GM21786 (cell line): ENCODE data around the gene KRT79.
"Not testable (repeated sequence)": the region's sequence is repeated elsewhere in the genome, so short reads cannot be mapped to it uniquely, and the experiment has no call there.

Source experiments
- ATAC-seq: cut with Tn5 transposase; IDR thresholded peaks from one replicate; pipeline ENCODE4 v1.9.1; 2021; ENCODE audit not compliant: unreplicated experiment

The KRT79 gene

DNA sequence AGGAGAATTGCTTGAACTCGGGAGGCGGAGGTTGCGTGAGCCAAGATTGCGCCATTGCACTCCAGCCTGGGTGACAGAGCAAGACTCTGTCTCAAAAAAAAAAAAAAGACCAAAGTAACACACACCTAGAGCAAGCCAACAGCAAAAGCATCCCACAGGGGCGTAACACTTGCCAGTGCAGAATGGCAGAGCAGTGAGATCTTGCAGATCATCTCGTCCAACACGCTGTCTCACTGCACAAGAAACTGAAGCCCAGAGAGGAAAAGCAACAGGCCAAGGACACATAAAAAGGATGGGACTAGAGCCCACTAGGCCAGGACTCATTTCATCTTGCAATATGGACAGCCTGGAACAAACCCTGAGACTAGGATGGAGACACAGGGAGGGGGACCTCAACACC, 27.4 kb upstream of the KRT79 start:
- ATAC-seq, result no peak

DNA sequence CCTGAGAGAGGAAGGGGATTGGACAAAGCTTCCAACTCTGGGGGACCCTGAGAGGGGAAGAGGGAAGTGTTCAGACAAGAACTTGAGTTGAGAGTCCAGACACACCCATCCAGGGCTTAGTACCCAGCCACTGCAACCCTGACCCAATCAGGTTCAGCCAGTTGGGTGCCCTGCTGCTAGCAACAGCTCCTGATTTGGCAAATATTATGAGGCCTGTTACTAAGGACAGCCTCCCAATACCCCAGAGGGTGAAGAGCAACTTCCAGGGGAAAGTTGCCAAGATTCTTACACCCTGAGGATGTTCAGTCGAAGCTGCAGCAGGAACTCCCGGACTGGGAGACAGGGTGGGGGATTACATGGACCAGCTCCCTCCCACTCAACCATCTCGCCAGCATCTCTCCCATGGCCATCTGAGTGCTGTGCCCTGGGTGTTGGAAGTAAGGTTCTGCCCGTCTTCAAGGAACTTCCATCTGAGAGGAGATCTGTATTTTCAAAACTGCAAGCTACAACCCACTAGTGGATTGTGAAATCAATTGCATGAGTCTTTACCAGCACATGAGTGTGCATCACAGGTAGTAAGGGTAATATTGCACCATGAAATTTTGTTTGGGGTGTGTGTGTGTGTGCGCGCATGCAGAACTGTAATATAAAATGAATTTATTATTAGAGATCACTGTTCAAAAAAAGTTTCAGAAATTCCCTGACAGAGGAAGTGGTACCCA, 26.2 kb upstream of the KRT79 start:
- ATAC-seq, result no peak

DNA sequence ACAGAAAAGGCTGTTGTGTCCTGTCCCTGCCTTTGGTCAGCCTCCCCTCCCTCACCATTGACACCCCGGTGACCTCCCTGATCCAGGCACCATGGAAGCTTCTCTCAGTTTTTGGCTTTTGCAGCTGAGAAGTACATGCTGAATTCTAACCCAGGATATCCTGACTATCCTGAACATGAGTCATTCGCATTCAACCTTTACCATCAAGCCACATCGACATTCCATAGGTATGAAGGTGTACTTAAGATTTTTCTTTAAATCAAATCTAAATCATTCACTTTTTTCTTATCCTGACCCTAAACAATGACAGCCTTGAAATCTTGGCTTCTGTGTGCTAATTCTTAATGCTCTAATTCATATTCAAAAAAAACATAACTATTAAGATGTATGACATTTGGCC, 23.4 kb upstream of the KRT79 start:
- ATAC-seq, result no peak

DNA sequence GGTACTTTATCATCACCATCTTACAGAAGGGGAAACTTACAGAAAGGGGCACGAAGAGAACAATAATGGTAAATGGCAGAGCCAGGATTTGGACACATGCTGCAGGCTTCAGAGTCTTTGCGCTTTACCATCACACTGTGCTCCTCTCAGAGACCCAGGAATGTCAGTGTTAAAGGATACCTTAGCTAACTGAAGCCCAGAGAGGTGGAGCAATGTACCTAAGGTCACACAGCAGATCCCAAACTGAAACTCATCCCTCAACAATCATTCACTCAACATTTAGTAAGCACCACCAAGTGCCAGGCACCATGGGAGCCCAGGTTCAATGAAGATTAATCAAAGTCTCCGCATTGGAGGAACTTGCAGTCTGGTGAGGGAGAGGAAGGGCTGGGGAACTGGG, 22.7 kb upstream of the KRT79 start:
- no peak for ATAC-seq

DNA sequence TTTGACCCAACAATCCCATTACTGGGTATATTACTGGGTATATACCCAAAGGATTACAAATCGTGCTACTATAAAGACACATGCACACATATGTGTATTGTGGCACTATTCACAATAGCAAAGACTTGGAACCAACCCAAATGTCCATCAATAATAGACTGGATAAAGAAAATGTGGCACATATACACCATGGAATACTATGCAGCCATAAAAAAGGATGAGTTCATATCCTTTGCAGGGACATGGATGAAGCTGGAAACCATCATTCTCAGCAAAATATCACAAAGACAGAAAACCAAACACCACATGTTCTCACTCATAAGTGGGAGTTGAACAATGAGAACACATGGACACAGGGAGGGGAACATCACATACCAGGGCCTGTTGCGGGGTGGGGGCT, 22.0 kb upstream of the KRT79 start:
- ATAC-seq, result not testable (repeated sequence)

DNA sequence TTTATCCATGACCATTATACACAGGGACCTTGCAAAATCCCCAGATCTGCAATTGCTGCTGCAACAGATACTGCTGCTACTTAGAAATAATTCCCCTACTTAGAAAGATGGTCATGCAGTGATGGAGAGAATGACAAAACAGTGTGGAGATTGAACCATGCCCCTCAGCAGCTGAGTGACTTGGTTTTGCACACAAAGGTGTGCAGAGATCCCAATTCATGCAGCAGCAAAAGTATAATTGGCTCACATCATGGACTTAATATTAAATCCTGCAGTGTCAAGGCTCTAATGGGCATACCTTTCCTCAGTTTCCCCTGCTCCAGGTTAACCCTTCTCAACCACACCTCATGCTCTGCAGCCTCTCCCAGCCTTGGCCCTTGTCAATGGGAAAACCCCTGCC, 17.7 kb upstream of the KRT79 start:
- ATAC-seq, result no peak

DNA sequence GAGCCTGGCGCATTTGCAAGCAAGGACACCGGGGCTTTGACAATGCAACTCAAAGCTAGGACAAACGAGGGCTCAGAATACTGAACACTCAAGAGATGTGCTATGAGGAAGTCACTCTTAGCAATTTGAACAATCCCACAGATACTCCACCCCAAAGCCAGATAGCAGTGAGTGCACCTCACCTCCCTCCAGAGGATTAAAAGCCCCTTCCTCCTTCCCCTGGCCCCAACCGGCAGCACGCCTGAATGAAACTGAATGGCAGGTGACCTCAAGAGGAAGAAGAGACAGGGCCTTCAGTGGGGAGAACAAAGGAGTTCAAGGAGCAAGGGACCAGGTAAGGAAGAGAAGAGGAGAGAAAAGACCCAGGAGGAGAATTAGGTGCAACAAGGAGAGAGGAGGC, 16.6 kb upstream of the KRT79 start:
- ATAC-seq, result no peak

DNA sequence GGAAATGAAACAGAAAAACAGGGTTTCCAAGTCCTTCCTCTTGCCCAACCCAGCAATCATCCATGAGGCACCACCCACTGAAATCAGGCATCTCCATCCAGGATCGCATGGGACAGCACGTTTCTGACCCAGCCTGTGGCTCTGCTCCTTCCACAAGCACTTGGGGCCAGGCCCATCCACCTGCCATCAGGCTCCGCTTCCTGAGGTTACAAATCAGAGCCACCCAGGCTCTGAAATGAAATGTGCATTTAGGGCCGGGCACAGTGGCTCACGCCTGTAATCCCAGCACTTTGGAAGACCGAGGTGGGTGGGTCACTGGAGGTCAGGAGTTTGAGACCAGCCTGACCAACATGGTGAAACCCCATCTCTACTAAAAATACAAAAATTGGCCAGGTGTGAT, 15.4 kb upstream of the KRT79 start:
- no peak for ATAC-seq

DNA sequence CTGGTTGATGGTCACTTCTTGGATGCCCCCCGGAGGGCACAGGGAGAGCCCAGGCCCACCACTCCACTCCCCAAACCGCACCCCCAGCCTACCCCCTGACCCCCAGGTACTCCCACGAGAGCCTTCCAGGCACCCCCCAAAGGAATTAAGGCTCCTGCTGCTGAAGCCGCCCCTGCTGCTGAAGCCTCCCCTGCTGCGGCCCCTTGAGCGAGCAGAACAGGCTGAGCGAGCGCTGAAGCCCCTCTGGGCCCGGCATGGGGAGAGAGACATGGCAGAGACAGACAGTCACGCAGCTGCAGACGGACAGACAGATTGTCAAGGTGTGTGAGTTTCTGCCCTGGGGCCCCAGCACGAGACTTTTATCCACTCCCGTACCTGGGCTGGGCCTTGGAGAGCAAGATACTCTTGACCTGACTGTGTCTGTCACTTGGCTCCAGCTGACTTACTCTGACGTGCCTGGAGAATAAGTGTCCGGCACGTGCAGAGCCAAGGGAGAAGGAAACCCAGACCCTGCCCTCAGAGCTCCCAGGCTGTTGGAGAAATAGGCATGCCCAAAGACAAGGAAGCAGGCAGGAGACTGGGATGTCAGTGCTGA, 14.6 kb upstream of the KRT79 start, which contains the start of gene KRT78:
KRT78 (minus strand) TSS at position 334 of the 595 bp plus-strand sequence; CDS start at position 270, 64 bp downstream.
- no peak for ATAC-seq

DNA sequence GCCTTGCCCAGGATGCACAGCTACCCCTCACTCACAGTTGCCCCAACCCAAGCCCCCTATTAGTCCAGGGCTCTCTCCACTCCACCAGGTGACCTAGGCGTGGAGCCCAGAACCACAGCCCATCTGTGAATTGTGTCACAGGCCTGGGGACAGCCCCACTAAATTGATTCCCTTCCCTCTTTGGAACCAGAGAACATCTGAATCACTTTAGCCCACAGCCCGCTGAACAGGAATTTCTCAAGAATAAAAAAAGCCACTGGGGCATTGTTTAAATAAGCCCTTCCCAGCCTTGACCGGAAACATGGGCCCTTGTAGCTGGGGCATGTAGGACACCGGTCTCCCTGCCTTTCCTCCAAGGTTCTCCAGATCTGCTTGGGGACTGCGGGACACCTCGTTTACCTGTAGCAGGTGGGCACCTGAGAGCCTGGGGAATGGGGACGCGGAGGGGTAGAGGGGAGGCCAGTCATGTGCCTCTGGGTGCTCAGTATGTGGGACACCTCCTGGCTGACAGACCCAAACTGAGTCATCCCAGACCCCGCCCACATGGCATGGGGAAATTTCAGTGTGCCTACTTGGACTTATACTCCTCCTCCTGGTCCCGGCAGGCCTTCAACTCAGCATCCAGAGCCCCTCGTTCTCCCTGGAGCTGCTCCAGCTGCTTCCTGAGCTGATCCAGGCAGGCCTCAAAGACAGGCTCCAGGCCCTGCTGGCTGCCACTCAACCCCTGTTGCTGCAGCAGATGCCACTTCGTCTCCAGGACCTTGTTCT, 13.4 kb upstream of the KRT79 start:
- ATAC-seq, result no peak

DNA sequence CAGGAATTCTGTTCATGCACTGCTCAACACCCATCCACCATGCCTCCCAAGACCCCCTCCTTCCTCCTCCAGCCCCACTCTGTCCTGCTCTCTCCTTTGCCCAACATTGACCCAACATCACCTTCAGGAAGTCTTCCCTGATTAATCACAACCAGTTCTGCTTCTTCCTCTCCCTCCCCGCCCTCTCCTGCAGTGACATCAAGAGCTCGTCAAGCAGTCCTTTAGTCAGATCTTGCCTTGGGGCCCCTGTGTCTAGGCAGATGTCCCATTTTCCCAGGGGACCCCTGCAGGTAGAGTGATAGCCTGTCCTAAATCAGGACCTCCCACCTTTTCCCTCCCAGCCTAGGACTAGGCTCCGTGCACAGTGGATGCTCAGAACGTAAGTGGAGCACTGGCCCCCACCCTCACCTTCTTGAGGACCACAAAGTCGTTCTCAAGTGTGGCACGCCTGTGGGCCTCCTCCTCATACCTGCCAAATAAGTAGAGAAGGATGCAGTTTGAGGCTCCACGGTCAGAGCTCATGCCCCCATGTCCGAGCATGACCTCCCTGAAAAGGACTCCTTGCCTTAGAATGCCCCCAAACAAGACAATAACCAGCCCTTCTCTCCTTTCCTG, 12.4 kb upstream of the KRT79 start:
- ATAC-seq, result no peak

DNA sequence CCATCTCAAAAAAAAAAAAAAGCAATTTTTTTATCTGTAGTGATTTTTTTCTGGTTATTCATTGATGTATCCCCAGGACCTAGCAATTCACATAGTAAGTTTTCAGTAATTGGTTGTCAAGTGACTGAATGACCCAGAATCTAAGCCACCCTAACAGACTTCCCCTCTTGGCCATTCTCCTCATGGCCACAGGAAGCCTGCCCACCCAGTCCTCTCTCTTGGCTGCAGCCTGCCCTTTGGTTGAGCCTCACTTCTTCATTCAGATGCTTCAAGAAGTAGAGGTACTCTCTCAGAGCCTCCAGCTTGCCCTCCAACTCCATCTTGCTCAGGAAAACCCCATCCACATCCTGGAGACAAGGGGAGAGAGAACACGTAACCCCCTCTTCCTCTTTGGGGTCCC, 11.8 kb upstream of the KRT79 start:
- no peak for ATAC-seq

DNA sequence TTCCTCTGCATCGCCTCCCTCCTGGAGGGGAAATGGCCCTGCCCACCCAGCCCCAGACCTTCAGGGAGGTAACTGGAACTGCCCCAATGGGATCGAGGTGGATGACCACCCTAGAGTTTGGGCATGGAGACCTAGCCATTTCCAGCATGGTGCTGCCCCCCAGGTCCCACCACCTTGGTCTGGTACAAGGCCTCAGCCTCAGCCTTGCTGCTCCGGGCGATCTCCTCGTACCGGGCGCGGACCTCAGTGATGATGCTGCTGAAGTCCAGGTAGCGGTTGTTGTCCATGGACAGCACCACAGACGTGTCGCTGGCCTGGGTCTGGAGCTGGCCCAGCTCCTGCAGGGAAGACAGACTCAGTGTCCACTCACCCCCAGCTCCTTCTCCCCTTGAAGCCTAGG, 10.3 kb upstream of the KRT79 start:
- ATAC-seq, result no peak

DNA sequence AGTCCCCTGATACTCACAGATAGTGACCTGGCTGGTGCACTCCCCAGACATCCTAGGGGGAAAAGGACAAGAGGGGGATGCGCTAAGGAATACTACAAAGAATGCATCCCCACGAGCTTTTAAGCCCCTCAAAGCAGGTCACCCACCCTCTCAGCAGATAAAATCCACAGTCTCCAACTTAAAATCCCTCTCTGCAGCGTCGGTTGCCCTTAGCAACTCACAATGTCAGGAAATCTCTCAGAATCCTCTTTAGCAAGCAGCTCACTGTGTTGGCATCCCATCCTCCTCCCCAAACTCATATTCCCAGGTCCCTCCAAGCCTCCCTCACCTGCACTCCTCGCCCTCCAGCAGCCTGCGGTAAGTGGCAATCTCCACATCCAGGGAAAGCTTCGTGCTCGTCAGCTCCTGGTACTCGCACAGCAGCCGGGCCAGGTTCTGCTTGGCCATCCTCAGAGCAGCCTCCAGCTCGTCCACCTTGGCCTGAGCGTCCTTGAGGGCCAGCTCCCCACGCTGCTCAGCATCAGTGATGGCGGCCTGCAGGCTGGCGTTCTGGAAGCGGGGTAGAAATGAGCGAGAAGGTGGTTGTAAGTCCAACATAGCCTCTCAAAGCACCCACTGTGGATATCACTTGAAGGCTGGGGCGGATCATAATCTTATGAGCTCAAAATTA, 5.5 kb upstream of the KRT79 start:
- no peak for ATAC-seq

DNA sequence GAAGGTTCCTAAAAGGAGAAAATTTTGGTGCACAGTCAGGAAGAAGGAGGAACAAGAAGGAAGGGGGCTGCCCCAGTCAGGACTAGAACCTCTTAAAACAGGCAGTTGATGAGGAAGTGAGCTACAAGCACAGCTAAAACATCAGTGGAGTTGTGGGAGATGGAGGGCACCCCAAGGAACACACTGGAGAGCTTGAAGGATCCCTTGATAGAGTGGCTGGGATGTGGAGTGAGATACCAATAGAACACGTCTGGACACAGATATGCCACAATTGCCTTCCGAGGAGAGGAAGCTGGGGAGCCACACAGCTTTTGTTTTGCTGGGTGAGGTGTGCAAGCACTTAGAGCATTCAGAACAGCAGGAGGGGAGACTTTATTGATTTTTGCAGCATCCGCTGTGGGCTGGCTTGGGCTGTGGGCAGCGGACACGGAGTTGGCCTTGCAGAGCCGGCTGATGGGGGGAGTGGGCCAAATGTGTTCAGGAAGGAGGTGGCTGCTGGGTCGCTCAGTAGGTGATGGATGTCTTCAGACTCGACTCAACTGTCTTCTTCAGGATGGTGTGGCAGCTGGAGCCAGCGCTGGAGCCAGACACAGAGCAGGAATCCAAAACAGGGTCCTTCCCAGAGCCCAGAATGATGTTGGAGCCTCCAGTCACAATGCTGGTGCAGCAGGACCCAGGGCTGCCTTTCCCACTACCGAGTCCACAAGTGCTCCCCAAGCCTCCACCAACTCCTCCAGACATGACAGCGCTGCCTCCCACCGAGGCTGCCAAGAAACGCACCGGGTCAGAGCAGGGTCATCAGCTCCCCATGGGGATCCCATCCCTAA, 4.7 kb upstream of the KRT79 start:
- ATAC-seq, result no peak

DNA sequence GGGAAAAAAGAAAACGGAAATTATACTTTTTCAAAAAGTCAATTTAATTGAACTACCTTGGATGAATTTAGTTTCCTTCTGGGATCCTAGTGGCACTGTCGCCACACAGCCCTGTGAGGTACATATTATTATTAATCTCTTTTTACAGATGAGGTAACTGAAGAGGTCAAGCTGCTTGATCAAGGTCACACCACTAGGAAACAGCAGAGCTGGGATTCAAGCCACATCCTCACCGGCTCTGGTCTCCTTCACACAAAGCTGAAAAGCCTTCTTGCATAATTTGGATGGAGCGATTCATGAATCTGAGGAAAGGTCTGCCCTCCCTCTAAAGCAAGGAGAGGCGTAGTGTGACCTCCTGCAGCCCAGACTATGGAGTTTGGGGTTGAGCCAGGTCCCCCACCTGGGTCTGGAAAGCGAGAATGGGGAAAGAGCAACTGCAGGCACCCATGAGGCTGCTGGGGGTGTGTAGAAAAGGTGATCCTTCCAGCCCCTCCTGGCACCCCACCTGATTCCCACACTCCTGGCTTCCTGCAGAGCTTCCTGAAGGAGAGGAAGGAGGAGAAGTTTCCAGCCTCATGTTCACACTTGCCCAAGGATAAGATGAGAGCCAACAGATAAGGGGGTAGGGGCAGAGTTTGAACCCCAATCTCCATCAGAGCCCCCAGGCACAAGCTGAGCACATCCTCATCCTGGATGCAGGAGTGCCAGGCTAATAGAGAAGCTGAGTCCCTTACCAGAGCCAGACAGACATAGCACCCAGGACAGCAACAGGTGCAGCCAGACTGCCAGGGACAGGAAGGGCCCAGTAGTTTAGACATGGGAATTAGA, 3.9 kb upstream of the KRT79 start:
- no peak for ATAC-seq

DNA sequence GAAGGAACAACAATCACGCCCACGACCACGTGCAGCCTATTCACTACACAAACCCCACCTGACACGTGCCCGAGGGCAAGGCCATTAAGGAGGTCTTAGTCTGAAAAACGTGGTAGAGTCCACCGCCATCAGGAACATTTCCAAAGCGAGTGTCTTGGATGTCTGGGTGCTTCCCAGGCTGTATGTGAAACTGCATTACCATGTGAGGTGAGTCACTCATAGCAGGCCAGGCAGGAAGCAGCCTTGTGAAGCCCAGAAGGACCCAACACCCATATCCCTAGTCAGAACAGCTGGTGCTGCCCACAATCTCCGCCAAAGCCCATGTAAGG, 3.3 kb upstream of the KRT79 start:
- no peak for ATAC-seq

DNA sequence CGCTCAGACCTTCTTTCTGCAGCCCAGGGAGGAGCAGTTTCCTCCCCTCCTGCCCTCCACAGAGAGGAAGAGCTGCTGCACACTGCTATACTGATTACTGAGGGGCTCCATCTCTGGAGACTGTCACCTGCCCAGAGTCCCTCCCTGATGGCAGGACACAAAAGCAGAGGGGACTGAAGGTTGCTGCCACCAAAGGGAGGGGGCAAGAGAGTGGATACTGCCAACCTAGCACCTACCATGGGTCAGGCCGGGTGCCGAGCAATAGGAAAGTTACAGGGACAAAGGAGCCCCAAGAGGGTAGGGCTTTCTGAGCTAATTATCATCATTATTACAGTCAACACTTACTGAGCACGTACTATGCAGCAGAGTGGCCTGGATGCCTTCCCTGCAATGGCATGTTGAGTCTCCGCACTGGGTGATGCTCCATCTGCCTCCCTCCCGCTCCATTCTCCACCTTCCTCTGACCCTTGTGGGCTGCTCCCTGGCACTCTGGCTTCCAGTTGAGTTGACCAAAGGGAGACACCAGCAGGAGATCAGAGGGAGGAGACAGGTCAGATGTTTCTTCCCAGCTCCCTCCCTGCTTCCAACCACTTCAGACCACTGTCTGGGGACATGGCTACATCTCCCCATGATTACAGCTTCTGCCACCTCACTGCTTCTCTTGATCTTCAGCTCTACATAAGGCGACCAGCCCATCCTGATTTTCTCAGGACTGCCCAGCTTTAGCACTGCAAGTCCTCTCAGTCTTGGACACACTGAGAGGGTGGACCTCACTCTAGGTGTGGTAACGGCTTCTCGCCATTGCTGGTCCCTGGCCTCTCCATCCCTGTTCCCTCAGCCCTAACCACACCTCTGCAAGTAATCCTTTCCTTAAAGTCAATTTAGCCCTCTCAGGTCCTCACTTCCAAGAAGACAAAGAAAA, 2.6 kb upstream of the KRT79 start:
- no peak for ATAC-seq

DNA sequence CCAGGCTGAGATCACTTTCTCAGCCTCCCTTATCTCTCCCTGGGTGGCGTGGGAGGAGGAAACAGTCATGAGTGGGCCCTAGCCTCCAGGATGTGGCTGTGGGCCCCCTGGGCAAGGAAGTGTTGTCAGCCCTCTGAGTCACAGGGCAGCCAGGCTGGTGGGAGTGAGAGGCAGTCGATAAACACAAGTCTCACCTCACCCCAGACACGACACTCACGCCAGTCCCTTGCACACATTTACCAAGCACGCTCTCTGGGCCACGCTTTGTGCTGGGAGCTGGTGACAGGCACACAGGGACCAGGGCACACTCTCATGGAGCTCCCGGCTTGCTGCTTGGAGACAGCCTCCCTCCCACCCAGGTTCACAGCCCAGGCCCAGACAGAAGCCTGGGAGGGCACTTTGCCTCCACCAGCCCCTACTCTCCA, 1.9 kb upstream of the KRT79 start:
- no peak for ATAC-seq
